ENCODE data around the gene CNIH4. TPM values are rescaled to one million over a fixed set of nuclear protein-coding genes. Genes with fewer than 3 reads are reported as not detected.
A peak's percentile ranks its signal among the peaks of the same experiment; 100 is the strongest.

Gene CNIH4
- total RNA-seq, 2 experiments from 2014 or later: 44.8 to 45.1 TPM

- DNase-seq: no peak
- H3K27me3 Mint-ChIP-seq: no peaks in the 10 kb centered on the region
- CTCF ChIA-PET: interaction anchor here (1.0 kb wide), 1 partner anchor 19 kb away, joined by 3 read pairs; no protein-coding TSS in a partner anchor
- no peak overlapping the region for H3K4me3 Mint-ChIP-seq
- POLR2A ChIA-PET: interaction anchor here (0.6 to 0.9 kb wide), 2 partner anchors 12 to 26 kb away, joined by 3 to 4 read pairs; no protein-coding TSS in a partner anchor
- peaks cover 31% of the 10 kb centered on the region for H3K4me1 Mint-ChIP-seq (ENCODE audit: low read depth)
- no peaks in the 10 kb centered on the region for H3K9me3 Mint-ChIP-seq
- H3K27ac Mint-ChIP-seq: peak overlapping the region; percentile 65
- intact Hi-C loops (cut with micrococcal nuclease): no loop called here
- no peak for TF ChIP-seq CTCF (IDR thresholded peaks at IDR 0.05)
- H3K36me3 Mint-ChIP-seq (ENCODE audit: low read depth): peaks cover 50% of the 10 kb centered on the region
- ATAC-seq: no peak
Measured at GRCh38 chr1:224402472-224403036, 45.9 kb downstream of the CNIH4 start.

GRCh38 chr1:224404916-224405603 is 48.4 kb downstream of the CNIH4 start:
- ATAC-seq: no peak
- CTCF ChIA-PET: interaction anchor here (1.0 to 1.5 kb wide), 3 partner anchors 10 to 53 kb away, joined by 3 to 5 read pairs (median 4); no protein-coding TSS in a partner anchor
- POLR2A ChIA-PET: interaction anchor here (0.5 kb wide), 1 partner anchor 1523 kb away, joined by 3 read pairs; no protein-coding TSS in a partner anchor

GRCh38 chr1:224405604-224405970 is 48.9 kb downstream of the CNIH4 start:
- ATAC-seq (no peak), DNase-seq (no peak)
- ChIA-PET CTCF (interaction anchor here (0.6 kb wide), 1 partner anchor 108 kb away, joined by 3 read pairs; no protein-coding TSS in a partner anchor), POLR2A (interaction anchor here (1.1 kb wide), 1 partner anchor 11 kb away, joined by 3 read pairs; no protein-coding TSS in a partner anchor)
- no peaks in the 10 kb centered on the region for H3K27me3 Mint-ChIP-seq
- H3K27ac Mint-ChIP-seq: no peak overlapping the region
- intact Hi-C loops (cut with micrococcal nuclease): no loop called here
- H3K9me3 Mint-ChIP-seq: no peaks in the 10 kb centered on the region
- peaks cover 36% of the 10 kb centered on the region for H3K4me1 Mint-ChIP-seq (ENCODE audit: low read depth)
- TF ChIP-seq CTCF (IDR thresholded peaks at IDR 0.05): no peak
- no peak overlapping the region for H3K4me3 Mint-ChIP-seq
- H3K36me3 Mint-ChIP-seq (ENCODE audit: low read depth): peaks cover 42% of the 10 kb centered on the region

More at GRCh38 chr1:224404916-224405603, 48.4 kb downstream of the CNIH4 start:
- H3K27me3 Mint-ChIP-seq: no peaks in the 10 kb centered on the region
- no peak for TF ChIP-seq CTCF (IDR thresholded peaks at IDR 0.05)
- H3K27ac Mint-ChIP-seq: no peak overlapping the region
- no peaks in the 10 kb centered on the region for H3K9me3 Mint-ChIP-seq
- H3K4me1 Mint-ChIP-seq (ENCODE audit: low read depth): peaks cover 36% of the 10 kb centered on the region
- H3K4me3 Mint-ChIP-seq: no peak overlapping the region
- H3K36me3 Mint-ChIP-seq (ENCODE audit: low read depth): peaks cover 41% of the 10 kb centered on the region
- DNase-seq: no peak
- intact Hi-C loops (cut with micrococcal nuclease): no loop called here

- DNase-seq (no peak), ATAC-seq (no peak)
- Mint-ChIP-seq H3K27me3 (no peaks in the 10 kb centered on the region), H3K36me3 (ENCODE audit: low read depth) (peaks cover 40% of the 10 kb centered on the region), H3K4me3 (no peak overlapping the region), H3K9me3 (no peaks in the 10 kb centered on the region), H3K4me1 (ENCODE audit: low read depth) (peaks cover 32% of the 10 kb centered on the region), H3K27ac (peak overlapping the region; percentile 60)
- intact Hi-C loops (cut with micrococcal nuclease): no loop called here
- ChIA-PET CTCF (interaction anchor here (0.6 kb wide), 1 partner anchor 109 kb away, joined by 3 read pairs; no protein-coding TSS in a partner anchor), POLR2A (interaction anchor here (1.0 to 1.1 kb wide), 2 partner anchors 8 to 12 kb away, joined by 3 read pairs; no protein-coding TSS in a partner anchor)
- no peak for TF ChIP-seq CTCF (IDR thresholded peaks at IDR 0.05)
Measured at GRCh38 chr1:224406216-224406615, 49.5 kb downstream of the CNIH4 start.

All from activated CD8-positive, alpha-beta T cell treated with anti-CD3 and anti-CD28 coated beads for 36 hours (primary cell).